Right renal pelvis (tissue), 4 donors: ENCODE measurements around the gene DPYD. TPM values are rescaled to one million over a fixed set of nuclear protein-coding genes. Genes with fewer than 3 reads are reported as not detected.

Experiments used
- DNase-seq, 4 donors: peaks; one replicate each; pipeline ENCODE4 v3.0.0-alpha.2; 2013; ENCODE audit warnings: low read depth in 4 of 4, low spot score in 3 of 4, missing footprints in 1 of 4
- polyA plus RNA-seq, 4 donors: library from polyadenylated mRNA; unstranded; fragments of 120-200 nt; gene quantifications; one replicate each; pipeline ENCODE4 v1.2.1, GENCODE V29; 2013; ENCODE audit not compliant: insufficient read length in 4 of 4

The DPYD gene
- polyA plus RNA-seq, 4 donors: 13.7 to 15.4 (median 14.8) TPM

DNA sequence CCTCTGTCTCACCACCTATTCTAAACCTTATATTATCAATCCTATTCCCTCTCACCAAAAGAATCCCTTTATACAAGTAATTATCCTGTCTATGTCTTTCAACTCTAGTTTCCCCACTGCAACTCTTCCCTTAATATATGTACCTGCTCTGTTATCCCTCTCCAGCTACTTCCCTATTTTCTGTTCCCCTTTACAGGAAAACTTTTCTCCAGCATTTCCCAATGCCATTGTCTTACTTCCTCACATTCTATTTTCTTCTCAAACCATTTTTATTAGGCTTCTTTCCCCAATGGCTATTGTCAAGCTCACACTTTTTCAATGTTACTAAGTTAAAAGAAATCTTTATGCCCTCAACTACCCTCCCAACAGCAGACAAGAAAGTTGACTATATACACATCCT, 11.6 kb downstream of the DPYD start:
- no peak for DNase-seq

DNA sequence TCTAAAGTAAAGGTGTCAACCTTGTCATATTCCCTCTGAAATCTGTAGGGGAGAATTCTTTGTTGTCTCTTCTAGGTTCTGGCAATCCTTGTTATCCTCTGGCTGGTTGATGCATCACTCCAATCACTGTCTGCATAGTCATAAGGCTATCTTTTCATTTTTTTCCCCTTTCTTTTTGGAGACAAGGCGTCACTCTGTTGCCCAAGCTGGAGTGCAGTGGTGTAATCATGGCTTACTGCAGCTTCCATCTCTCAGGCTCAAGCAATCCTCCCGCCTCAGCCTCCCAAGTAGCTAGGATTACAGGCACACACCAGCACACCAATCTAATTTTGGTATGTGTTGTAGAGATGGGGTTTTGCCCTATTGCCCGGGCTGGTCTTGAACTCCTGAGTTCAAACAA, 12.9 kb downstream of the DPYD start:
- no peak for DNase-seq

DNA sequence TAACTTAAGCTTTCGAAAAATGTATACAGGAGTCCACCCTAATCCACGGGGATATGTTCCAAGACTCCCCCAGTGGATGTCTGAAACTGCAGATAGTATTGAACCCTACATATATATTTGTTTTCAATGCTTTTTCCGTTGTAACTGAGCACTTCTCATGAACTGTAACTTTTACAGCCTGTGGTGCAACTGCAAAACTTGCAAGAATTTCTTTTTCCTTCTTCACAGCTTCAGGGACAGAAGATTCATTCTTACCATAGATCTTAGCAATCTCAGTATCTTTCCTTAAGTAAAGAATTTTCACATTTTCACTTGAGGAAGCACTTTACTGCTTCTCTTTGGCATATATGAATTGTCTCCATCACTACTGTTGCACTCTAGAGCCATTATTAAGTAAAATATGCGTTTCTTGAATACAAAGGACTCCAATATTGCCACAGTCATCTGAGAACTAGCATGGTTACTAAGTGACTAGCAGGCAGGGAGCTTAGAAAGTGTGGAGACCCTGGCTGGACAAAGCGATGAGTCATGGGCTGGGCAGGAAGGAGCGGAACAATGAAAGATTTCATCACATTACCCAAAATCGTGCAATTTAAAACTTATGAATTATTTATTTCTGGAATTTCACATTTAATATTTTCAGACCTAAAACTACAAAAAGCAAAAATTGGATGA, 14.1 kb downstream of the DPYD start:
- DNase-seq: no peak

- DNase-seq: no peak
Observed at GRCh38 chr1:97905141-97905940, 15.5 kb downstream of the DPYD start.

DNA sequence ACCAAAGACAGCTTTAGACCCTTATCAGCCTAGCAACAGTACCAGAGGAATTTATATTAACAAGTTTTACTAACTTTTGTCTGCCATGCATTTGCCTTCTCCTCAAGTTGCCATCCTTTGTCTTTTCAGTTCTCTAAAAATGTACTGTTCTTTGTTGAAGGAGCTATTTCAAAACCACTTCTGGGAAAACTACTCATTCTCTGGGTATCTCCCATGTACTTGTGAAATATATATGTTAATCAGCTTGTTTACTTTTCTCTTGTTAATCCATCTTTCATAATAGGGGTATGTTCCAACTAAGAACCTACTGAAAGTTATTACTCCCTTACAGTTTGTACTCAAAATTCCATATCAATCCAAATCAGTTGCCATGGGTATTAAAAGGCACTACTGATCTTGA, 16.3 kb downstream of the DPYD start:
- no peak for DNase-seq

GRCh38 chr1:97903626-97904025, 17.2 kb downstream of the DPYD start:
- DNase-seq: peak in 1 of 4 donors; percentile 23

DNA sequence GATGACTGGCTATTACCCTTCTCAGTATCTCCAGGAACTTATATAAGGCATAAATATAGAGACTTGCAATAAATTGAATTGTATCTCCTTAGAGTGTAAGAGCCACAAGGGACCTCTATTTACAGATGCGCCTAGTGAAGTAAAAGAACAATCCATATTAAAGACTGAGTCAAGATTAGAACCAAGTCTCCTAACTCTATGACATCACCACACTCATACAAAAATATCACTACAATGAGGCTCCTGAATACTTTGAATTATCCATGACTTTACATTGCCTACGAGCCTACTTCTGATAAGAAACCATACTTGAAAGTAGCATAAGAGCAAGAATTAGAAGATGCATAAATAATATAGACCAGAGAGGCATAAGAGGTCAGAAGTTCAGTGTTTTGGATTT, 18.8 kb downstream of the DPYD start:
- no peak for DNase-seq

GRCh38 chr1:97901017-97901658, 19.7 kb downstream of the DPYD start:
- DNase-seq: no peak

- no peak for DNase-seq
Observed at GRCh38 chr1:97898948-97899347, 21.9 kb downstream of the DPYD start.

GRCh38 chr1:97895278-97895677, 25.6 kb downstream of the DPYD start:
- no peak for DNase-seq

DNA sequence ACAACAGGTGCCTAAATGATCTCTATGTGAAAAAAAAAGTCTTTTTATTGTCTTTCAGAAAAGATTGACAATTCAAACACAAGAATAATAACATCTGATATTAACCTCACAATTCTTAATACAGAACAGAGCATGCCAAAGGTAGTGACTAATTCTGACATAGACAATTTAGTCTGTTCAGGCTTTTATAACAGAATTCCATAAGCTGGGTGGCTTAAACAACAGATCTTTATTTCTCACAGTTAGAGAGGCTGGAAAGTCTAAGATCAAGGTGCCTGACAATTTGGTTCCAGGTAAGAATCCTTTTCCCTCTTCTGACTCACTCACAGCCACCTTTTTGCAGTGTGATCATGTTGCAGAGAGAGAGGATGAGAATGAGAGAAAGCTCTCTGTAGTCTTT, 27.0 kb downstream of the DPYD start:
- DNase-seq: no peak

DNA sequence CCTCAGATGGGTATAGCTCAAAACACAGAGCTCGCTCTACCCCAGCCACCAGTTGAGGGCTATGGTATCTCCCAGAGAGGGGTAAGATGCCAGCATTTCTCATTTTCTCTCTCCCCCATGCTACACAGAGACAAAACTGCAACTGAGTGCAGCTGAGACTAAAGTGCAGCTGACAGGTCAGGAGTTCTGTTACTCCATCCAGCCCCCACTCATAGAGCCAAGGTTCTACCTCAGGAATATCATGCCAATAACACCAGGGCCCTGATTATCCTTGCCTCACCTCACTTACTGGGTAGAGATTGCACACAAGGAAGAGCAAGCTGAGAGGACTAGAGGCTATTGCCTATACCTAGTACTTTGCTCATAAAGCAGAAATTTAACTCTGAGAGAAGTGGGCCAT, 34.6 kb downstream of the DPYD start:
- no peak for DNase-seq

GRCh38 chr1:97883823-97884222, 37.0 kb downstream of the DPYD start:
- no peak for DNase-seq

GRCh38 chr1:97877307-97877706, 43.5 kb downstream of the DPYD start:
- no peak for DNase-seq

DNA sequence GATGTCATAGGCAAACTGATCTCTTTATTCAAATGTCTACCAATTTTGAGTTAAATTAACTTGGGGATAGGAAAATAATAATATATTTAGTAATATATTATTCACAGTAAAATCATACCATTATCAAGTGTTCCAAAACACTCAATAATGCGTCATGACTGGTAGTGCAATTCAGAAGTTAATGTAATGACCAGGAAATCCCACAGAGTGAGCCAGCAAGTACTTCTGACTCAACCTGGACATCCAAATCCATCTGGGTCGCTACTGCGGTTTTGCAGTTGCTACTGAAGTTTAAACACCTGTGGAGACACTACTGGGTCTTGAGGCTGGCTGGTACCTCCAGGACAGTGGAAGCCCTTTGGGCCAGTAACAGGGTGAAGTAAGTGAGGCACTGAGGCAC, 44.8 kb downstream of the DPYD start:
- DNase-seq: no peak

- DNase-seq: no peak
Observed at GRCh38 chr1:97870589-97870988, 50.2 kb downstream of the DPYD start.

DNA sequence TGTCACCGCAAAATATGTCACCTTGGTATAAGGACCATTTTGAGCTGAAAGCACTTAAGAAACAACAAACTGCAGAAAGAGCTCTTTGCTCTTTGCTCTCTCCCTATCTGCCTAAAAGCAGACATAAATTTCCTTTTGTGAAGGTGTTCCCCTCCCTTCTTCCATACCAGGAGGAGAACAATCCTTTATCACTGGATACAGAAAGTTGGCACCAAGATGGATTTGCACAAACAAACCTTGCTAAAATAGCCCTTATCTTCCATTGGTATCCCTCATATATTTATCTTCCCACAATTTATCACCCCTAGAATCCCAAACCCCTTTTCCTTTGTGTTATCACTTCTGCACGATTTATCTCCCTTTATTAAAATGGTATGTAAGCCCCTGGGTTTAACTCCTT, 51.4 kb downstream of the DPYD start:
- no peak for DNase-seq

DNA sequence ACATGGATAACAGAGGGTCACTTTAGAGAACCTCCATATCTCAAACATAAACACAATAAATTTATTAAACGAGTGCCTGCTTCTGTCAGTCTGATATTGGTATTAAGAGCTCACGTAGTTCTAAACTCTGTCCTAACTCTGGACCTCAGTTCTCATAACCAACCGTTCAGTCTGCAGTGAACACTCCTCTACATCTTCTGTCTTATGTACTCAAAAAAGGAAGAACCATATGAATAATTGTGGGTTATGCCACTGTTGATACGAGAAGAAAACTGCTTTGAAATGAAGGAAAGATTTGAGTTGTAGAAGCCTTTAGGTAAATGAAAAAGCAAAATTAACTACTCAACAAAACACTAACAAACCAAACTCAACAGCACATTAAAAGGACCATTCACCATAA, 53.7 kb downstream of the DPYD start:
- no peak for DNase-seq

DNA sequence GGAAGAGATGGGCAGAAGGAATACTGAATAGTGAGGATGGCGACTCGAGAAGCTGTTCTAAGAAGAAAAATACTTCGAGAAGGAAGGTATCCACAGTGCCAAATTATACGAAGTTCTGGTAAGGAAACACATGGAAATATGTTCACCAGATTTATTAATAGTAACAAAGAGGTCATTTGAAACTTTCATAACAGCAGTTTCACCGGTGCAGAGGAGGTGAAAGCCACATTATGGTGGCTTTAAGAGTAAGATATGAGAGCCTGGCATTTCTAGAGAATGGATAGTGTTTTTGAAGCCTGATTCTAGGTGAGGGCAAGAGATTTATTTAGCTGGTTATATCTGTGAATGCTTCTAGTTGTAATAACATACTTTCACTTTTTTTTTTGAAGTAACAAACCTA, 56.2 kb downstream of the DPYD start:
- DNase-seq: no peak

- DNase-seq: no peak
Observed at GRCh38 chr1:97853221-97853620, 67.6 kb downstream of the DPYD start.

GRCh38 chr1:97849345-97850340, 71.2 kb downstream of the DPYD start:
- DNase-seq: peak in 1 of 4 donors; percentile 7
